HepG2 (cell line): ENCODE data around the gene ECSIT. TPM values are rescaled to one million over a fixed set of nuclear protein-coding genes. Genes with fewer than 3 reads are reported as not detected.
A peak's percentile ranks its signal among the peaks of the same experiment; 100 is the strongest.

Experiments used
- ATF7-NPFF ChIP-seq: sonication (generic); formaldehyde crosslinking; IDR thresholded peaks from 2 replicates; pipeline ENCODE4 v1.8.1; 2023; ENCODE audit warnings: mild to moderate bottlenecking, low read depth, missing genetic modification reagents, moderate library complexity
- EZH2 ChIP-seq: conservative IDR thresholded peaks from 2 replicates; pipeline ENCODE4 v1.6.1; 2012; ENCODE audit warnings: mild to moderate bottlenecking, low read depth, low read length, moderate library complexity
- GZF1 ChIP-seq: sonication (generic); formaldehyde crosslinking; IDR thresholded peaks from 2 replicates; pipeline ENCODE4 v1.5.1; 2020; ENCODE audit warnings: mild to moderate bottlenecking, missing genetic modification reagents
- HCFC1 ChIP-seq: fragments of 150-350 bp; IDR thresholded peaks from 2 replicates; pipeline ENCODE4 v1.6.1; 2014; ENCODE audit warnings: low read depth, low read length
- HOXA5 ChIP-seq: sonication (generic); formaldehyde crosslinking; IDR thresholded peaks from 2 replicates; pipeline ENCODE4 v1.4.0; 2020; ENCODE audit warnings: missing genetic modification reagents
- MEIS1 ChIP-seq: sonication (generic); formaldehyde crosslinking; IDR thresholded peaks from 2 replicates; pipeline ENCODE4 v1.9.0; 2021; ENCODE audit warnings: mild to moderate bottlenecking, missing genetic modification reagents, moderate library complexity, borderline replicate concordance
- NKX3-1 ChIP-seq: sonication (generic); formaldehyde crosslinking; IDR thresholded peaks from 2 replicates; pipeline ENCODE4 v1.5.0; 2020; ENCODE audit warnings: missing genetic modification reagents
- PHF21A ChIP-seq: sonication (generic); formaldehyde crosslinking; IDR thresholded peaks from 2 replicates; pipeline ENCODE4 v1.5.0; 2020; ENCODE audit warnings: mild to moderate bottlenecking, missing genetic modification reagents
- SCMH1 ChIP-seq: sonication (generic); formaldehyde crosslinking; IDR thresholded peaks from 2 replicates; pipeline ENCODE4 v1.9.0; 2021; ENCODE audit warnings: missing genetic modification reagents, mild to moderate bottlenecking, borderline replicate concordance
- SKI ChIP-seq: fragments of 450-650 bp; IDR thresholded peaks from one replicate; pipeline ENCODE4 v1.6.1; 2018; ENCODE audit warnings: mild to moderate bottlenecking; ENCODE audit not compliant: partially characterized antibody
- SRSF9 ChIP-seq: fragments of 200-400 bp; formaldehyde crosslinking; IDR thresholded peaks from 2 replicates; pipeline ENCODE4 v1.6.1; 2018; ENCODE audit warnings: borderline replicate concordance, mild to moderate bottlenecking, low read depth, low read length; ENCODE audit not compliant: insufficient read depth, poor library complexity, severe bottlenecking
- TBX3 ChIP-seq: fragments of 450-650 bp; IDR thresholded peaks from 2 replicates; pipeline ENCODE4 v1.6.1; 2017; ENCODE audit warnings: antibody characterized with exemption, mild to moderate bottlenecking, inconsistent platforms, borderline replicate concordance
- XRCC5 ChIP-seq: fragments of 200-400 bp; formaldehyde crosslinking; optimal IDR thresholded peaks from 2 replicates; pipeline ENCODE3; 2017; ENCODE audit warnings: mild to moderate bottlenecking, low read length
- ZBTB43 ChIP-seq: sonication (generic); formaldehyde crosslinking; conservative IDR thresholded peaks from 2 replicates; pipeline ENCODE4 v1.4.0; 2020; ENCODE audit warnings: missing genetic modification reagents
- ZNF10 ChIP-seq: sonication (generic); formaldehyde crosslinking; IDR thresholded peaks from 2 replicates; pipeline ENCODE4 v1.4.0; 2020; ENCODE audit warnings: mild to moderate bottlenecking, low read depth, missing genetic modification reagents, borderline replicate concordance
- ZNF251 ChIP-seq: sonication (generic); formaldehyde crosslinking; IDR thresholded peaks from 2 replicates; pipeline ENCODE4 v1.9.0; 2021; ENCODE audit warnings: mild to moderate bottlenecking, missing genetic modification reagents
- ZNF879 ChIP-seq: sonication (generic); formaldehyde crosslinking; IDR thresholded peaks from 2 replicates; pipeline ENCODE4 v1.8.1; 2023; ENCODE audit warnings: missing genetic modification reagents
- ZSCAN22 ChIP-seq: sonication (generic); formaldehyde crosslinking; IDR thresholded peaks from 2 replicates; pipeline ENCODE4 v1.4.0; 2020; ENCODE audit warnings: mild to moderate bottlenecking, missing genetic modification reagents
- ZSCAN29 ChIP-seq: sonication (generic); formaldehyde crosslinking; conservative IDR thresholded peaks from 2 replicates; pipeline ENCODE4 v1.4.0; 2020; ENCODE audit warnings: mild to moderate bottlenecking, missing genetic modification reagents
- polyA plus RNA-seq, 8 experiments: library from polyadenylated mRNA; depleted of rRNA in 3 of 8; stranded (reverse) in 7 of 8; unstranded in 1 of 8; fragments of >200 nt; fragmentation: Illumina TruSeq in 4 of 8; extraction: Trizol in 4 of 8; gene quantifications; 2 replicates each; pipeline versions ENCODE4 v1.2.1 to v1.2.3, GENCODE V29; 2011 to 2016; ENCODE audit warnings: low read depth in 4 of 8, missing spikeins in 1 of 8, mixed read lengths in 1 of 8; ENCODE audit not compliant: insufficient read depth in 1 of 8
- total RNA-seq, 5 experiments: library from RNA; depleted of rRNA; stranded (reverse); fragments of >200 nt; fragmentation: Illumina TruSeq; extraction: Trizol; gene quantifications; 2 replicates each; pipeline ENCODE4 v1.2.3, GENCODE V29; 2016; ENCODE audit warnings: low read depth in 1 of 5
- TF ChIP-seq, protein P1 (sequence below): sonication (generic); formaldehyde crosslinking; IDR thresholded peaks from 2 replicates; pipeline ENCODE4 v1.5.0; 2020; ENCODE audit warnings: mild to moderate bottlenecking, missing genetic modification reagents, borderline replicate concordance
- TF ChIP-seq, protein P2 (sequence below): sonication (generic); formaldehyde crosslinking; IDR thresholded peaks from 2 replicates; pipeline ENCODE4 v1.5.1; 2020; ENCODE audit warnings: missing genetic modification reagents, mild to moderate bottlenecking, borderline replicate concordance

Gene ECSIT
- total and polyA plus RNA-seq, 2 of the 13 experiments (the other 11 are each of a cell fraction or from before 2014, with no cell fraction given), result 36.4 to 62.3 TPM

DNA sequence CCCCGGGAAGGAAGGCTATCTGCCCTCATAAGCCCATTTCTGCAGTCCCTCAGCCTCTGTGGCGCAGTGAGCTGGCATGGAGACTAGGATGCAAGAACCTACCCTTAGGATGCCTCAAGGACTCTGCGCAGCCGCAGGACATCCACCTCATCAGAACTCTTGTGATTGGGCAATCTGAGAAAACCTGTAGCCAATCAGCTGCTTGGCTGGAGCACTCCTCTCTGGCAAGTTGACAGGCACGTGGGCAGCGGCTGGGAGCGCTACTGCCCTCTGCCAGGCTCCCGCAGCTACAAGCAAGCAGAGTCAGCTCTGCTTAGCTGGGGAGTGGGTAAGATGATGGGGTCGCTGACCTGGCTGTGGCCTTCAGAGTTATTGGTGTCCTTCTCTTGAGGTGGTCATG, 1.5 kb upstream of the ECSIT start (continued):
- TF ChIP-seq, protein P1, sequence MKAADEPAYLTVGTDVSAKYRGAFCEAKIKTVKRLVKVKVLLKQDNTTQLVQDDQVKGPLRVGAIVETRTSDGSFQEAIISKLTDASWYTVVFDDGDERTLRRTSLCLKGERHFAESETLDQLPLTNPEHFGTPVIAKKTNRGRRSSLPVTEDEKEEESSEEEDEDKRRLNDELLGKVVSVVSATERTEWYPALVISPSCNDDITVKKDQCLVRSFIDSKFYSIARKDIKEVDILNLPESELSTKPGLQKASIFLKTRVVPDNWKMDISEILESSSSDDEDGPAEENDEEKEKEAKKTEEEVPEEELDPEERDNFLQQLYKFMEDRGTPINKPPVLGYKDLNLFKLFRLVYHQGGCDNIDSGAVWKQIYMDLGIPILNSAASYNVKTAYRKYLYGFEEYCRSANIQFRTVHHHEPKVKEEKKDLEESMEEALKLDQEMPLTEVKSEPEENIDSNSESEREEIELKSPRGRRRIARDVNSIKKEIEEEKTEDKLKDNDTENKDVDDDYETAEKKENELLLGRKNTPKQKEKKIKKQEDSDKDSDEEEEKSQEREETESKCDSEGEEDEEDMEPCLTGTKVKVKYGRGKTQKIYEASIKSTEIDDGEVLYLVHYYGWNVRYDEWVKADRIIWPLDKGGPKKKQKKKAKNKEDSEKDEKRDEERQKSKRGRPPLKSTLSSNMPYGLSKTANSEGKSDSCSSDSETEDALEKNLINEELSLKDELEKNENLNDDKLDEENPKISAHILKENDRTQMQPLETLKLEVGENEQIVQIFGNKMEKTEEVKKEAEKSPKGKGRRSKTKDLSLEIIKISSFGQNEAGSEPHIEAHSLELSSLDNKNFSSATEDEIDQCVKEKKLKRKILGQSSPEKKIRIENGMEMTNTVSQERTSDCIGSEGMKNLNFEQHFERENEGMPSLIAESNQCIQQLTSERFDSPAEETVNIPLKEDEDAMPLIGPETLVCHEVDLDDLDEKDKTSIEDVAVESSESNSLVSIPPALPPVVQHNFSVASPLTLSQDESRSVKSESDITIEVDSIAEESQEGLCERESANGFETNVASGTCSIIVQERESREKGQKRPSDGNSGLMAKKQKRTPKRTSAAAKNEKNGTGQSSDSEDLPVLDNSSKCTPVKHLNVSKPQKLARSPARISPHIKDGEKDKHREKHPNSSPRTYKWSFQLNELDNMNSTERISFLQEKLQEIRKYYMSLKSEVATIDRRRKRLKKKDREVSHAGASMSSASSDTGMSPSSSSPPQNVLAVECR (CRISPR knock-in tag), result peak; percentile 89; the same call in 1 of the 2 replicates
- peak; percentile 57; the same call in 1 of the 2 replicates for TF ChIP-seq ATF7-NPFF
- no peak for TF ChIP-seq ZNF10 (CRISPR knock-in tag)
- no peak for TF ChIP-seq XRCC5
- no peak for TF ChIP-seq ZSCAN22 (CRISPR knock-in tag)
- 0 out of 2 replicates have a peak, but pooled peaks have one; percentile 19 for TF ChIP-seq PHF21A
- TF ChIP-seq, protein P2, sequence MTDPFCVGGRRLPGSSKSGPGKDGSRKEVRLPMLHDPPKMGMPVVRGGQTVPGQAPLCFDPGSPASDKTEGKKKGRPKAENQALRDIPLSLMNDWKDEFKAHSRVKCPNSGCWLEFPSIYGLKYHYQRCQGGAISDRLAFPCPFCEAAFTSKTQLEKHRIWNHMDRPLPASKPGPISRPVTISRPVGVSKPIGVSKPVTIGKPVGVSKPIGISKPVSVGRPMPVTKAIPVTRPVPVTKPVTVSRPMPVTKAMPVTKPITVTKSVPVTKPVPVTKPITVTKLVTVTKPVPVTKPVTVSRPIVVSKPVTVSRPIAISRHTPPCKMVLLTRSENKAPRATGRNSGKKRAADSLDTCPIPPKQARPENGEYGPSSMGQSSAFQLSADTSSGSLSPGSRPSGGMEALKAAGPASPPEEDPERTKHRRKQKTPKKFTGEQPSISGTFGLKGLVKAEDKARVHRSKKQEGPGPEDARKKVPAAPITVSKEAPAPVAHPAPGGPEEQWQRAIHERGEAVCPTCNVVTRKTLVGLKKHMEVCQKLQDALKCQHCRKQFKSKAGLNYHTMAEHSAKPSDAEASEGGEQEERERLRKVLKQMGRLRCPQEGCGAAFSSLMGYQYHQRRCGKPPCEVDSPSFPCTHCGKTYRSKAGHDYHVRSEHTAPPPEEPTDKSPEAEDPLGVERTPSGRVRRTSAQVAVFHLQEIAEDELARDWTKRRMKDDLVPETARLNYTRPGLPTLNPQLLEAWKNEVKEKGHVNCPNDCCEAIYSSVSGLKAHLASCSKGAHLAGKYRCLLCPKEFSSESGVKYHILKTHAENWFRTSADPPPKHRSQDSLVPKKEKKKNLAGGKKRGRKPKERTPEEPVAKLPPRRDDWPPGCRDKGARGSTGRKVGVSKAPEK, result no peak
- TF ChIP-seq ZBTB43 (CRISPR knock-in tag), result no peak; the same call in 1 of the 2 replicates
- no peak for TF ChIP-seq ZNF879
- no peak for TF ChIP-seq NKX3-1 (CRISPR knock-in tag)
- TF ChIP-seq GZF1 (CRISPR knock-in tag), result no peak
- TF ChIP-seq MEIS1 (CRISPR knock-in tag), result no peak
- no peak for TF ChIP-seq EZH2
- TF ChIP-seq ZNF251, result 0 out of 2 replicates have a peak, but pooled peaks have one; percentile 42
- no peak for TF ChIP-seq SCMH1 (CRISPR knock-in tag)
- TF ChIP-seq ZSCAN29 (CRISPR knock-in tag), result no peak
- no peak for TF ChIP-seq HOXA5
- TF ChIP-seq SRSF9, result no peak
- no peak for TF ChIP-seq SKI
- no peak for TF ChIP-seq TBX3
- no peak for TF ChIP-seq HCFC1
